K562 (cell line): ENCODE measurements around the gene AKT2. TPM values are rescaled to one million over a fixed set of nuclear protein-coding genes. Genes with fewer than 3 reads are reported as not detected.

Experiments used
- ATAC-seq: fragments of 200-7000 bp; cut with Tn5 transposase; 3 replicates; pipeline ENCODE4 v1.9.1; 2020; ENCODE audit warnings: moderate library complexity
- BruUV-seq: library from RNA; stranded (reverse); fragments of 400-500 nt; replicated peaks from 2 replicates; lab custom pipeline; 2021; lab: Mats Ljungman, UMichigan
- CTCF ChIA-PET: fragments of 300-600 bp; formaldehyde crosslinking; extraction: SDS; loops from one replicate; lab custom pipeline; 2021; ENCODE audit warnings: low intra/inter-chr PET ratio; lab: Yijun Ruan, JAX
- POLR2A ChIA-PET: fragments of 300-600, 350-650 bp; sonication (Branson Sonifier 250); formaldehyde crosslinking; extraction: SDS; loops from one replicate; lab custom pipeline; 2021; ENCODE audit warnings: antibody characterized with exemption, inconsistent platforms; lab: Yijun Ruan, JAX
- DNase-seq, 4 experiments: peaks; one replicate each; pipeline versions ENCODE4 v3.0.0 to v3.0.0-alpha.2; 2011 to 2018; ENCODE audit warnings: low spot score in 3 of 4, mixed read lengths in 3 of 4; ENCODE audit errors: extremely low read depth in 1 of 4
- FAIRE-seq: peaks from 2 replicates; lab custom pipeline; 2011; peaks lifted over from hg19 to GRCh38; lab: Jason Lieb, UNC
- H2AFZ ChIP-seq: 2 replicates; pipeline ENCODE4 v1.6.0; 2011; ENCODE audit warnings: low read depth, low read length, control low read depth, inconsistent platforms
- H3K27ac ChIP-seq: fragments of 200-600 bp; 3 replicates; pipeline ENCODE4 v1.8.0; 2011; ENCODE audit warnings: low read depth, mild to moderate bottlenecking, control low read depth, inconsistent platforms, low read length, moderate library complexity, mixed read lengths; ENCODE audit errors: extremely low read depth
- H3K27me3 ChIP-seq, 2 experiments: fragments of 300-600 bp in 1 of 2; 2 replicates in 1 of 2; 3 replicates in 1 of 2; pipeline versions ENCODE4 v1.6.0 to v1.8.0; 2011; ENCODE audit warnings: inconsistent platforms in 2 of 2, low read length in 2 of 2, mild to moderate bottlenecking in 1 of 2, mixed read lengths in 1 of 2, moderate library complexity in 1 of 2; ENCODE audit not compliant: control insufficient read depth in 2 of 2, insufficient read depth in 2 of 2
- H3K36me3 ChIP-seq: fragments of 300-600 bp; 3 replicates; pipeline ENCODE4 v1.8.0; 2011; ENCODE audit warnings: mild to moderate bottlenecking, low read length, inconsistent platforms; ENCODE audit not compliant: control insufficient read depth, insufficient read depth
- H3K4me1 ChIP-seq, 2 experiments: fragments of 200-600 bp in 1 of 2; replicated peaks in 1 of 2; 2 replicates in 1 of 2; 3 replicates in 1 of 2; pipeline versions ENCODE4 v1.5.1 to v1.8.0; 2011; ENCODE audit warnings: inconsistent platforms in 2 of 2, low read length in 2 of 2, mild to moderate bottlenecking in 1 of 2, mixed read lengths in 1 of 2, moderate library complexity in 1 of 2; ENCODE audit not compliant: control insufficient read depth in 2 of 2, insufficient read depth in 2 of 2
- H3K4me2 ChIP-seq: 2 replicates; pipeline ENCODE4 v1.6.1; 2011; ENCODE audit warnings: low read length, control low read depth, inconsistent platforms, mixed read lengths; ENCODE audit not compliant: insufficient read depth
- H3K4me3 ChIP-seq: fragments of 200-600 bp; sonication (generic), shearing (Covaris generic); 2 replicates; pipeline ENCODE4 v1.5.1; 2016; ENCODE audit warnings: control low read depth, inconsistent platforms
- H3K79me2 ChIP-seq: fragments of 200-600 bp; 3 replicates; pipeline ENCODE4 v1.8.0; 2011; ENCODE audit warnings: low read length, inconsistent platforms; ENCODE audit not compliant: control insufficient read depth, insufficient read depth
- H3K9ac ChIP-seq, 2 experiments: 2 replicates each; pipeline versions ENCODE4 v1.6.0 to v1.6.1; 2011; ENCODE audit warnings: low read depth in 2 of 2, low read length in 2 of 2, control low read depth in 1 of 2, inconsistent platforms in 1 of 2, mild to moderate bottlenecking in 1 of 2, mixed read lengths in 1 of 2; ENCODE audit not compliant: insufficient read depth in 1 of 2
- H3K9me1 ChIP-seq: one replicate; pipeline ENCODE4 v1.6.0; 2011; ENCODE audit warnings: inconsistent platforms, mild to moderate bottlenecking, low read length, moderate library complexity; ENCODE audit not compliant: control insufficient read depth, insufficient read depth
- H3K9me3 ChIP-seq: replicated peaks from 2 replicates; pipeline ENCODE4 v1.5.1; 2011; ENCODE audit warnings: low read depth, low read length, inconsistent platforms; ENCODE audit not compliant: control insufficient read depth, insufficient read depth
- H4K20me1 ChIP-seq: replicated peaks from 2 replicates; pipeline ENCODE4 v1.6.1; 2011; ENCODE audit warnings: low read length, inconsistent platforms, mixed read lengths; ENCODE audit not compliant: control insufficient read depth, insufficient read depth
- ZNF274 ChIP-seq: IDR thresholded peaks from 2 replicates; pipeline ENCODE4 v1.6.1; 2011; ENCODE audit warnings: low read depth, mild to moderate bottlenecking, low read length, moderate library complexity, borderline replicate concordance
- in situ Hi-C: fragments of 300-500 bp; cut with MboI; formaldehyde crosslinking; loops from 4 replicates; pipeline ENCODE4 v1.15.0; 2018; ENCODE audit warnings: inconsistent platforms, mixed read lengths
- intact Hi-C: fragments of 100-400 bp; cut with micrococcal nuclease; formaldehyde crosslinking; loops from 2 replicates; pipeline ENCODE4 v1.14.2; 2022
- polyA plus RNA-seq, 8 experiments: library from polyadenylated mRNA; depleted of rRNA in 4 of 8; stranded (reverse) in 5 of 8; unstranded in 3 of 8; fragments of >200 nt; fragmentation: Nextera tagmentation in 2 of 8; fragmentation: Illumina TruSeq in 1 of 8; extraction: Ambion mirVana in 2 of 8; extraction: Trizol in 1 of 8; gene quantifications; 2 replicates each; pipeline versions ENCODE4 v1.2.1 to v1.2.3, GENCODE V29; 2011 to 2014; ENCODE audit warnings: inconsistent platforms in 1 of 8, missing spikeins in 1 of 8
- total RNA-seq, 7 experiments: library from RNA; depleted of rRNA in 6 of 7; stranded (reverse); fragments of >200 nt in 6 of 7; fragmentation: Illumina TruSeq in 2 of 7; extraction: Trizol in 2 of 7; gene quantifications; 2 replicates each; pipeline versions ENCODE4 v1.2.1 to v1.2.3, GENCODE V29; 2011 to 2021; ENCODE audit warnings: low replicate concordance in 1 of 7
- TF ChIP-seq, protein P1 (sequence below), 2 experiments: fragments of 450-650 bp in 1 of 2; sonication (generic) in 1 of 2; formaldehyde crosslinking in 1 of 2; IDR thresholded peaks; 2 replicates each; pipeline versions ENCODE4 v1.7.1 to v1.9.0; 2016 to 2022; ENCODE audit warnings: inconsistent platforms in 1 of 2, mild to moderate bottlenecking in 1 of 2, missing genetic modification reagents in 1 of 2

The AKT2 gene
- total and polyA plus RNA-seq, 9 of the 15 experiments (the other 6 are each of a cell fraction or from before 2014, with no cell fraction given): 1.1 to 132 (median 67.7) TPM

DNA sequence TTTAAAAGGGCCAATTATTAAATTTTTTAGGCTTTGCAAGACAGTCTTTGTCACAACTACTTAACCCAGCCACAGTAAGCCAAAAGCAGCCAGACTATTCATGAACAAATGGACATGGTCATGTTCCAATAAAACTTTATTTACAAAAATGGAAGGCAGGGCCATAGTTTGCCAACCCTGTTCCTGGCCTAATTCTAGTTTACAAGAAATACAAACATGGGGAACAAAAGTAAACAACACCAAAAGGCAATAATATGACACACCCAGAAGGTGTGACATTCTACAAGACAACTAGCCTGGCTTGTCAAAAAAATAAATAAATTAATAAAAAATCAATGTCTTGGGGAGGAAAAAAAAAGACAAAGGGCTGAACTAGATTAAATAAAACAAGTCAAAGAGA is 33.9 kb downstream of the AKT2 start:
- no peaks in the 10 kb centered on the region; the same call in 1 of the 2 replicates for H4K20me1 ChIP-seq
- H3K9me1 ChIP-seq: peaks cover 4% of the 10 kb centered on the region
- no peaks in the 10 kb centered on the region for H3K27me3 ChIP-seq
- in situ Hi-C loops: no loop called here
- ATAC-seq (no peak), FAIRE-seq (no peak), DNase-seq (no peak)
- no peak overlapping the region for H3K27ac ChIP-seq
- H3K4me3 ChIP-seq: no peak overlapping the region
- peaks cover 0 to 12% of the 10 kb centered on the region in 2 experiments; a peak in 2 of 5 replicates for H3K4me1 ChIP-seq
- H3K36me3 ChIP-seq: peaks cover 81% of the 10 kb centered on the region; the same call in 2 of the 3 replicates
- H3K9ac ChIP-seq: no peak overlapping the region
- intact Hi-C loops: no loop called here
- POLR2A ChIA-PET: no interaction called here
- CTCF ChIA-PET: no interaction called here
- H3K9me3 ChIP-seq: no peaks in the 10 kb centered on the region
- no TSS peak for BruUV-seq
- TF ChIP-seq ZNF274: no peak
- TF ChIP-seq, protein P1, sequence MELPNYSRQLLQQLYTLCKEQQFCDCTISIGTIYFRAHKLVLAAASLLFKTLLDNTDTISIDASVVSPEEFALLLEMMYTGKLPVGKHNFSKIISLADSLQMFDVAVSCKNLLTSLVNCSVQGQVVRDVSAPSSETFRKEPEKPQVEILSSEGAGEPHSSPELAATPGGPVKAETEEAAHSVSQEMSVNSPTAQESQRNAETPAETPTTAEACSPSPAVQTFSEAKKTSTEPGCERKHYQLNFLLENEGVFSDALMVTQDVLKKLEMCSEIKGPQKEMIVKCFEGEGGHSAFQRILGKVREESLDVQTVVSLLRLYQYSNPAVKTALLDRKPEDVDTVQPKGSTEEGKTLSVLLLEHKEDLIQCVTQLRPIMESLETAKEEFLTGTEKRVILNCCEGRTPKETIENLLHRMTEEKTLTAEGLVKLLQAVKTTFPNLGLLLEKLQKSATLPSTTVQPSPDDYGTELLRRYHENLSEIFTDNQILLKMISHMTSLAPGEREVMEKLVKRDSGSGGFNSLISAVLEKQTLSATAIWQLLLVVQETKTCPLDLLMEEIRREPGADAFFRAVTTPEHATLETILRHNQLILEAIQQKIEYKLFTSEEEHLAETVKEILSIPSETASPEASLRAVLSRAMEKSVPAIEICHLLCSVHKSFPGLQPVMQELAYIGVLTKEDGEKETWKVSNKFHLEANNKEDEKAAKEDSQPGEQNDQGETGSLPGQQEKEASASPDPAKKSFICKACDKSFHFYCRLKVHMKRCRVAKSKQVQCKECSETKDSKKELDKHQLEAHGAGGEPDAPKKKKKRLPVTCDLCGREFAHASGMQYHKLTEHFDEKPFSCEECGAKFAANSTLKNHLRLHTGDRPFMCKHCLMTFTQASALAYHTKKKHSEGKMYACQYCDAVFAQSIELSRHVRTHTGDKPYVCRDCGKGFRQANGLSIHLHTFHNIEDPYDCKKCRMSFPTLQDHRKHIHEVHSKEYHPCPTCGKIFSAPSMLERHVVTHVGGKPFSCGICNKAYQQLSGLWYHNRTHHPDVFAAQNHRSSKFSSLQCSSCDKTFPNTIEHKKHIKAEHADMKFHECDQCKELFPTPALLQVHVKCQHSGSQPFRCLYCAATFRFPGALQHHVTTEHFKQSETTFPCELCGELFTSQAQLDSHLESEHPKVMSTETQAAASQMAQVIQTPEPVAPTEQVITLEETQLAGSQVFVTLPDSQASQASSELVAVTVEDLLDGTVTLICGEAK (IDR thresholded peaks at IDR 0.05): peak; percentile 95
- TF ChIP-seq, protein P1 (CRISPR knock-in tag; IDR thresholded peaks at IDR 0.05): peak; percentile 86
- no peak overlapping the region for H2AFZ ChIP-seq
- H3K4me2 ChIP-seq: no peak overlapping the region
- peaks cover 31% of the 10 kb centered on the region for H3K79me2 ChIP-seq
